ENCODE results near the gene ADGRA3. TPM values are rescaled to one million over a fixed set of nuclear protein-coding genes. Genes with fewer than 3 reads are reported as not detected.

Gene ADGRA3, protein sequence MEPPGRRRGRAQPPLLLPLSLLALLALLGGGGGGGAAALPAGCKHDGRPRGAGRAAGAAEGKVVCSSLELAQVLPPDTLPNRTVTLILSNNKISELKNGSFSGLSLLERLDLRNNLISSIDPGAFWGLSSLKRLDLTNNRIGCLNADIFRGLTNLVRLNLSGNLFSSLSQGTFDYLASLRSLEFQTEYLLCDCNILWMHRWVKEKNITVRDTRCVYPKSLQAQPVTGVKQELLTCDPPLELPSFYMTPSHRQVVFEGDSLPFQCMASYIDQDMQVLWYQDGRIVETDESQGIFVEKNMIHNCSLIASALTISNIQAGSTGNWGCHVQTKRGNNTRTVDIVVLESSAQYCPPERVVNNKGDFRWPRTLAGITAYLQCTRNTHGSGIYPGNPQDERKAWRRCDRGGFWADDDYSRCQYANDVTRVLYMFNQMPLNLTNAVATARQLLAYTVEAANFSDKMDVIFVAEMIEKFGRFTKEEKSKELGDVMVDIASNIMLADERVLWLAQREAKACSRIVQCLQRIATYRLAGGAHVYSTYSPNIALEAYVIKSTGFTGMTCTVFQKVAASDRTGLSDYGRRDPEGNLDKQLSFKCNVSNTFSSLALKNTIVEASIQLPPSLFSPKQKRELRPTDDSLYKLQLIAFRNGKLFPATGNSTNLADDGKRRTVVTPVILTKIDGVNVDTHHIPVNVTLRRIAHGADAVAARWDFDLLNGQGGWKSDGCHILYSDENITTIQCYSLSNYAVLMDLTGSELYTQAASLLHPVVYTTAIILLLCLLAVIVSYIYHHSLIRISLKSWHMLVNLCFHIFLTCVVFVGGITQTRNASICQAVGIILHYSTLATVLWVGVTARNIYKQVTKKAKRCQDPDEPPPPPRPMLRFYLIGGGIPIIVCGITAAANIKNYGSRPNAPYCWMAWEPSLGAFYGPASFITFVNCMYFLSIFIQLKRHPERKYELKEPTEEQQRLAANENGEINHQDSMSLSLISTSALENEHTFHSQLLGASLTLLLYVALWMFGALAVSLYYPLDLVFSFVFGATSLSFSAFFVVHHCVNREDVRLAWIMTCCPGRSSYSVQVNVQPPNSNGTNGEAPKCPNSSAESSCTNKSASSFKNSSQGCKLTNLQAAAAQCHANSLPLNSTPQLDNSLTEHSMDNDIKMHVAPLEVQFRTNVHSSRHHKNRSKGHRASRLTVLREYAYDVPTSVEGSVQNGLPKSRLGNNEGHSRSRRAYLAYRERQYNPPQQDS (N-terminal part only)
- 10 to 100 TPM in 5 of 6 donors, 1 to 10 TPM in 1; 9.2 to 32.7 (median 17.2) TPM for total RNA-seq

DNA sequence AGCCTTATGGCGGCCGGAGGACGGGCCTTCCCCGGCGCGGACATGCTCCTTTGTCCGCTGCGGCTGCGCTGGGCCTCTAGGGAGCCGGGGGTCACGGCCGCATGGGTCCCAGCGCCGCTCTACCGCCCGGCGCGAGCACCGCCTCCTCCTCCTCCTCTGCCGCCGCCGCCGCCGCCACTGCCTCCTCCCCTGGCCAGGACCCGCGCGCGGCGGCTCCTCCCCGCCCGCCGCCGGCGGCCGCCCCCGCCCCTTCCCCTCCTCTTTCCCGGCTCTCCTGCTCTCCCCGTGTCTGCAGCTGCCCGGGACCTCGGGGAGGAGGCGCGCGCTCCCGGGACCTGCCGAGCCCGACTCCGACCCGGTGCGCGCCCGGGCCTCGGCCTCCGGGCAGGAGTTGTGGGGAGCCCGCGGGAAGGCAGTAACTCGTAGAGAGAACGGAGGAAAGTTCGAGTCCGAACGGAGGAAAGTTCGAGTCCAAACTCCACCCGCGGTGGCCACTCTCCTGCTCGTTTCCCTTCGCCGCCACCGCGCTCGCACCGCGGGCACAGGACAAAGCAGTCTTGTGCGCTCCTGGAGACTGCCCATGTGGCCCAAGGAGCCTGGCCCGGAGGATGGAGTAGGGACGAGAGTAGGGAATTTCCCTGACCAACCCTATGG is at the start of gene ADGRA3:
TSS of gene ADGRA3 (minus strand) at position 179 of the 654 bp plus-strand sequence. CDS start 282 bp downstream, outside the sequence.
- Histone ChIP-seq H3K9me3 (no peaks in the 10 kb centered on the region), H3K4me3 (peak within 1 kb of the TSS; percentile 13 to 64 (median 60)), H3K27ac (peak within 1 kb of the TSS; percentile 51 to 84 (median 72)), H3K4me1 (peaks cover 0 to 24% (median 8%) of the 10 kb centered on the region in 4 donors), H3K36me3 (no peaks in the 10 kb centered on the region), H3K27me3 (no peaks in the 10 kb centered on the region)
- DNase-seq (peak; percentile 75 to 95), ATAC-seq (ENCODE audit: low FRiP score in 2 of 2) (peak; percentile 86 to 92)
- whole genome bisulfite sequencing, 2 donors = 3 to 4% methylated on average over 14 to 43 of the region's 74 CpGs
- TF ChIP-seq POLR2A (IDR thresholded peaks at IDR 0.05) = peak in 1 of 4 donors; percentile 53
- TF ChIP-seq, protein P1, sequence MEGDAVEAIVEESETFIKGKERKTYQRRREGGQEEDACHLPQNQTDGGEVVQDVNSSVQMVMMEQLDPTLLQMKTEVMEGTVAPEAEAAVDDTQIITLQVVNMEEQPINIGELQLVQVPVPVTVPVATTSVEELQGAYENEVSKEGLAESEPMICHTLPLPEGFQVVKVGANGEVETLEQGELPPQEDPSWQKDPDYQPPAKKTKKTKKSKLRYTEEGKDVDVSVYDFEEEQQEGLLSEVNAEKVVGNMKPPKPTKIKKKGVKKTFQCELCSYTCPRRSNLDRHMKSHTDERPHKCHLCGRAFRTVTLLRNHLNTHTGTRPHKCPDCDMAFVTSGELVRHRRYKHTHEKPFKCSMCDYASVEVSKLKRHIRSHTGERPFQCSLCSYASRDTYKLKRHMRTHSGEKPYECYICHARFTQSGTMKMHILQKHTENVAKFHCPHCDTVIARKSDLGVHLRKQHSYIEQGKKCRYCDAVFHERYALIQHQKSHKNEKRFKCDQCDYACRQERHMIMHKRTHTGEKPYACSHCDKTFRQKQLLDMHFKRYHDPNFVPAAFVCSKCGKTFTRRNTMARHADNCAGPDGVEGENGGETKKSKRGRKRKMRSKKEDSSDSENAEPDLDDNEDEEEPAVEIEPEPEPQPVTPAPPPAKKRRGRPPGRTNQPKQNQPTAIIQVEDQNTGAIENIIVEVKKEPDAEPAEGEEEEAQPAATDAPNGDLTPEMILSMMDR (IDR thresholded peaks at IDR 0.05) = no peak

DNA sequence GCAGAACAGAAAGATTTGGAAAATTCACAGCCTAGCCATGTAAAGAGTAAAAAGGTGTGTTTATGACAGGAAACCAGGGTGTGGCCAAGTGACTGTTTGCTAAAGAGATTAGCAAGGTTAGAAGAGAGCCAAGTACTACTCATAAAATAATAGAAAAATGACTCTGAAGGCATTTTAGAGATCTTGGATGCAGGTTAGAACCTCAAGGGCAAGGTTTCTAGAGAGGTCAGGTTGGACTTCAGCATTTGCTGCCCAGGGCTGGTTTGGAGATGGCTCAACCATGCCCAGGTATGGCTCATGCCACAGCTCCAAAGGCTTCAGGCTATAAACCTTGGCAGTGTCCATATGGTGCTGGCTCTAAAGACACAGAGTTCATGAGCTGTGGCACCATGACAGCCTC is 40.6 kb upstream of the ADGRA3 start:
- DNase-seq (no peak), ATAC-seq (ENCODE audit: low FRiP score in 2 of 2) (no peak)
- no peak overlapping the region for H3K27ac ChIP-seq
- no peak overlapping the region for H3K4me3 ChIP-seq
- no peaks in the 10 kb centered on the region for H3K9me3 ChIP-seq
- H3K4me1 ChIP-seq = no peaks in the 10 kb centered on the region
- no peaks in the 10 kb centered on the region for H3K36me3 ChIP-seq
- no peaks in the 10 kb centered on the region for H3K27me3 ChIP-seq
- TF ChIP-seq EP300 (IDR thresholded peaks at IDR 0.05) (no peak), POLR2A (IDR thresholded peaks at IDR 0.05) (no peak), POLR2AphosphoS5 (IDR thresholded peaks at IDR 0.05) (no peak)
- TF ChIP-seq, protein P1 (IDR thresholded peaks at IDR 0.05) = no peak

DNA sequence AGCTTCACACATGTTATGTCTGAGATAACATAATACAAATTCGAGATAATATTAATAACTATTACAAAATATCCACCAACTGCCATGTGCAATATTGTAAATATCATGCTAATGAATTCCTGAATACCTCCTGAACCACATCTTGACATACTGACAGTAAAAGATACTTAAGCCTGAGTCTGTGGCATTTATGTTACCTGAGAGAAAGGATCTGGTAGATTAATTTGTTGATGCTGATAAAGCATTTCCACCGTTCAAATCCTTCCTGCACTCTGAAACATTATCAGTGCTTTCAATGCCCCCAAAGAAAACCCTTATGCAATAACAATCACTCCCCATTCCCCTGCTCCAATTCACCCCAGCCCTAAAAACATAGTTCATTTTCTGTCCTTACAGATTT is 38.8 kb upstream of the ADGRA3 start:
- WGBS, 2 donors = 67 to 71% methylated on average over 2 of the region's 2 CpGs
- Histone ChIP-seq H3K27ac (no peak overlapping the region), H3K36me3 (no peaks in the 10 kb centered on the region), H3K27me3 (no peaks in the 10 kb centered on the region), H3K9me3 (no peaks in the 10 kb centered on the region), H3K4me3 (no peak overlapping the region), H3K4me1 (no peaks in the 10 kb centered on the region)
- ATAC-seq (ENCODE audit: low FRiP score in 2 of 2) (no peak), DNase-seq (no peak)
- no peak for TF ChIP-seq POLR2A (IDR thresholded peaks at IDR 0.05)
- TF ChIP-seq EP300 (IDR thresholded peaks at IDR 0.05) = no peak
- TF ChIP-seq POLR2AphosphoS5 (IDR thresholded peaks at IDR 0.05) = no peak
- TF ChIP-seq, protein P1 (IDR thresholded peaks at IDR 0.05) = no peak

DNA sequence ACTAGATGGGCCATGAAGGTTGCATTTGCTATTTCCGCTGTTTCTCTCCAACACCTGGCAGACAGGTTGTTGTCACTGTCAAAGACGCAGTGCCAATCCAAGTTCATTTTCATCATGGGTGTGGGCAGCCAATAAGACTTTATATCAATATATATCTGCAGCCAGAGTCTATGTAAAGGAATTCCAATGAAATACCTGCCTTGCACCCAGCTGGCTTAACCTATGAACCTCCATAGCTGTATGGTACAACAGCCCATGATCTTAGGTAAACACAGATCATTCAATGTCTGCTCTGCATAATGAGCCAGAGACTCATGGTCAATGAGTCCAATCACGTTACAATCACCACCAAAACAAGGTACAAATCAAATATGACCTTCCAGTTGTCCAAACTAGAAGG is 37.7 kb upstream of the ADGRA3 start:
- WGBS, 2 donors = 74 to 86% methylated on average over 3 of the region's 3 CpGs
- Histone ChIP-seq H3K4me3 (no peak overlapping the region), H3K27me3 (no peaks in the 10 kb centered on the region), H3K36me3 (no peaks in the 10 kb centered on the region), H3K27ac (no peak overlapping the region), H3K9me3 (no peaks in the 10 kb centered on the region), H3K4me1 (no peaks in the 10 kb centered on the region)
- ATAC-seq (ENCODE audit: low FRiP score in 2 of 2) = no peak
- no peak for DNase-seq
- TF ChIP-seq, protein P1 (IDR thresholded peaks at IDR 0.05) = no peak
- no peak for TF ChIP-seq POLR2AphosphoS5 (IDR thresholded peaks at IDR 0.05)
- no peak for TF ChIP-seq POLR2A (IDR thresholded peaks at IDR 0.05)
- no peak for TF ChIP-seq EP300 (IDR thresholded peaks at IDR 0.05)

Measured in upper lobe of left lung (tissue), 6 donors.